Stimulated activated CD8-positive, alpha-beta memory T cell treated with anti-CD3 and anti-CD28 coated beads, Interleukin-12 subunit alpha, Interleukin-12 subunit beta, amount 100 ng/mL, for 1 hour (primary cell): ENCODE results near the gene NDEL1.

Experiments used
- DNase-seq: peaks from one replicate; pipeline ENCODE4 v3.0.0-alpha.2; 2020; ENCODE audit warnings: low read depth

Gene NDEL1

GRCh38 chr17:8477715-8478441 is 42.2 kb downstream of the NDEL1 start:
- DNase-seq = no peak

GRCh38 chr17:8479431-8479947 is 43.8 kb downstream of the NDEL1 start:
- no peak for DNase-seq

- DNase-seq = no peak
These were observed 44.6 kb downstream of the NDEL1 start for GRCh38 chr17:8480011-8480976.

GRCh38 chr17:8481089-8481488 is 45.4 kb downstream of the NDEL1 start:
- no peak for DNase-seq

GRCh38 chr17:8481703-8482102 is 46.0 kb downstream of the NDEL1 start:
- DNase-seq = no peak

GRCh38 chr17:8482546-8482945 is 46.9 kb downstream of the NDEL1 start:
- DNase-seq = no peak

GRCh38 chr17:8484465-8484864 is 48.8 kb downstream of the NDEL1 start:
- DNase-seq = no peak

- no peak for DNase-seq
These were observed 49.8 kb downstream of the NDEL1 start for GRCh38 chr17:8485491-8485890.

- no peak for DNase-seq
These were observed 51.5 kb downstream of the NDEL1 start for GRCh38 chr17:8487130-8487645.

GRCh38 chr17:8487743-8488142 is 52.1 kb downstream of the NDEL1 start:
- no peak for DNase-seq

- no peak for DNase-seq
These were observed 52.8 kb downstream of the NDEL1 start for GRCh38 chr17:8488491-8488890.

GRCh38 chr17:8488901-8489300 is 53.2 kb downstream of the NDEL1 start:
- no peak for DNase-seq

GRCh38 chr17:8489841-8490240 is 54.2 kb downstream of the NDEL1 start:
- DNase-seq = no peak

GRCh38 chr17:8490256-8491023 is 54.8 kb downstream of the NDEL1 start:
- no peak for DNase-seq

GRCh38 chr17:8492121-8492520 is 56.4 kb downstream of the NDEL1 start:
- no peak for DNase-seq

GRCh38 chr17:8494021-8494420 is 58.3 kb downstream of the NDEL1 start:
- no peak for DNase-seq

GRCh38 chr17:8494506-8495111 is 58.9 kb downstream of the NDEL1 start:
- DNase-seq = no peak

- DNase-seq = no peak
These were observed 60.4 kb downstream of the NDEL1 start for GRCh38 chr17:8496081-8496480.

- no peak for DNase-seq
These were observed 63.5 kb downstream of the NDEL1 start for GRCh38 chr17:8499171-8499570.

- no peak for DNase-seq
These were observed 63.9 kb downstream of the NDEL1 start for GRCh38 chr17:8499614-8500013.

GRCh38 chr17:8500609-8501008 is 64.9 kb downstream of the NDEL1 start:
- DNase-seq = no peak

- no peak for DNase-seq
These were observed 66.4 kb downstream of the NDEL1 start for GRCh38 chr17:8502126-8502525.
